RWPE2 (cell line): ENCODE data around the gene TAF4.

Experiments
- ATAC-seq: fragments of 200-7000 bp; cut with Tn5 transposase; 3 replicates; pipeline ENCODE4 v1.9.1; 2021; ENCODE audit warnings: low read depth
- DNase-seq: peaks from one replicate; pipeline ENCODE4 v3.0.0-alpha.2; 2020; ENCODE audit warnings: low spot score
- H3K27ac ChIP-seq: fragments of 450-650 bp; 2 replicates; pipeline ENCODE4 v1.5.1; 2017; ENCODE audit warnings: mild to moderate bottlenecking; ENCODE audit not compliant: poor library complexity, severe bottlenecking
- H3K27me3 ChIP-seq: fragments of 250-450 bp; sonication (Bioruptor Pico); 2 replicates; pipeline ENCODE4 v1.5.1; 2021; ENCODE audit warnings: mild to moderate bottlenecking, moderate library complexity; ENCODE audit not compliant: insufficient read depth, poor library complexity, severe bottlenecking
- H3K36me3 ChIP-seq: fragments of 250-450 bp; sonication (Bioruptor Pico); 2 replicates; pipeline ENCODE4 v1.5.1; 2020; ENCODE audit warnings: low read depth, mild to moderate bottlenecking, moderate library complexity
- H3K4me1 ChIP-seq: fragments of 250-450 bp; sonication (Bioruptor Pico); 2 replicates; pipeline ENCODE4 v1.5.1; 2021; ENCODE audit warnings: mild to moderate bottlenecking, moderate library complexity; ENCODE audit not compliant: insufficient read depth, poor library complexity, severe bottlenecking
- H3K4me3 ChIP-seq: fragments of 250-450 bp; sonication (Bioruptor Pico); 2 replicates; pipeline ENCODE4 v1.5.1; 2021; ENCODE audit warnings: mild to moderate bottlenecking, moderate library complexity; ENCODE audit not compliant: severe bottlenecking
- H3K9me3 ChIP-seq: fragments of 250-450 bp; sonication (Bioruptor Pico); 2 replicates; pipeline ENCODE4 v1.5.1; 2021; ENCODE audit warnings: mild to moderate bottlenecking, moderate library complexity; ENCODE audit not compliant: severe bottlenecking
- CTCF ChIP-seq: fragments of 450-650 bp; IDR thresholded peaks from one replicate; pipeline ENCODE4 v1.5.1; 2017; ENCODE audit warnings: mild to moderate bottlenecking, moderate library complexity; ENCODE audit not compliant: poor library complexity, severe bottlenecking

TAF4 gene

GRCh38 chr20:61930776-61931475 is 134.8 kb downstream of the TAF4 start:
- no peak for TF ChIP-seq CTCF
- Histone ChIP-seq H3K4me3 (no peak overlapping the region), H3K27me3 (no peaks in the 10 kb centered on the region), H3K9me3 (no peaks in the 10 kb centered on the region), H3K4me1 (no peaks in the 10 kb centered on the region), H3K36me3 (peaks cover 26% of the 10 kb centered on the region), H3K27ac (no peak overlapping the region)
- peak; percentile 84 for DNase-seq
- no peak for ATAC-seq

- H3K27me3 ChIP-seq, result no peaks in the 10 kb centered on the region
- no peak for TF ChIP-seq CTCF
Measured at GRCh38 chr20:61929971-61930666, 135.6 kb downstream of the TAF4 start.

GRCh38 chr20:61929561-61929960 is 136.1 kb downstream of the TAF4 start:
- TF ChIP-seq CTCF, result no peak
- Histone ChIP-seq H3K4me3 (no peak overlapping the region), H3K36me3 (peaks cover 26% of the 10 kb centered on the region), H3K4me1 (no peaks in the 10 kb centered on the region), H3K9me3 (no peaks in the 10 kb centered on the region), H3K27ac (no peak overlapping the region), H3K27me3 (no peaks in the 10 kb centered on the region)
- DNase-seq, result peak; percentile 82
- ATAC-seq, result no peak

More at GRCh38 chr20:61929971-61930666, 135.6 kb downstream of the TAF4 start:
- H3K4me1 ChIP-seq, result no peaks in the 10 kb centered on the region
- no peak overlapping the region for H3K27ac ChIP-seq
- ATAC-seq (no peak), DNase-seq (peak; percentile 82)
- H3K36me3 ChIP-seq, result peaks cover 26% of the 10 kb centered on the region
- no peaks in the 10 kb centered on the region for H3K9me3 ChIP-seq
- H3K4me3 ChIP-seq, result no peak overlapping the region

GRCh38 chr20:61927826-61928541 is 137.7 kb downstream of the TAF4 start:
- no peak for TF ChIP-seq CTCF
- no peaks in the 10 kb centered on the region for H3K27me3 ChIP-seq
- DNase-seq (peak; percentile 85), ATAC-seq (no peak)
- H3K9me3 ChIP-seq, result no peaks in the 10 kb centered on the region
- no peak overlapping the region for H3K4me3 ChIP-seq
- peaks cover 26% of the 10 kb centered on the region for H3K36me3 ChIP-seq
- no peaks in the 10 kb centered on the region for H3K4me1 ChIP-seq
- no peak overlapping the region for H3K27ac ChIP-seq
